ENCODE results near the gene UMAD1.

DNA sequence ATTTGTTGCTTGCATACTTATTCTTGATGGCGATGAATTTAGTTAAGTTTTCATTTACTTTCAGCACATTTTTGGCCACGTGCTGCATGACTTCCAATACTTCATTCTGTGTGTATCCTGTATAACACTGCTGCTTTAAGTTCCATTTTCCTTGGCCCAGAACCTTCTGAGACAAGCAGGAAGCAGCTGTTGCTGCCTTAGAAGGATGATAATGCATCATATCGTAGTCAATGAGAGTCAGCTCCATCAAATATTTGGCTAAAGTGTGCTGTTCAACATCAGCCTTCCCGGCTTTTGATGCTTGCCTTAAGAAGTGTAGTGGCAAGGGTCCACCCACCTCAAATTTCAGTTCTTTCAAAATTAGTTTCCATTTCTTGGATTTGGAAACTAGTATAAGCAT is 268.8 kb downstream of the UMAD1 start:
- TF ChIP-seq POLR2A (IDR thresholded peaks at IDR 0.05) = no peak
- TF ChIP-seq CTCF (IDR thresholded peaks at IDR 0.05) = no peak

Measured in testis (tissue), 2 donors.